GM18519 (cell line): Measurements from ENCODE around the gene DOCK1.

ENCODE experiments used
- ATAC-seq: cut with Tn5 transposase; IDR thresholded peaks from one replicate; pipeline ENCODE4 v1.9.1; 2021; ENCODE audit warnings: mild to moderate bottlenecking, moderate library complexity; ENCODE audit not compliant: unreplicated experiment, low FRiP score

The DOCK1 gene

DNA sequence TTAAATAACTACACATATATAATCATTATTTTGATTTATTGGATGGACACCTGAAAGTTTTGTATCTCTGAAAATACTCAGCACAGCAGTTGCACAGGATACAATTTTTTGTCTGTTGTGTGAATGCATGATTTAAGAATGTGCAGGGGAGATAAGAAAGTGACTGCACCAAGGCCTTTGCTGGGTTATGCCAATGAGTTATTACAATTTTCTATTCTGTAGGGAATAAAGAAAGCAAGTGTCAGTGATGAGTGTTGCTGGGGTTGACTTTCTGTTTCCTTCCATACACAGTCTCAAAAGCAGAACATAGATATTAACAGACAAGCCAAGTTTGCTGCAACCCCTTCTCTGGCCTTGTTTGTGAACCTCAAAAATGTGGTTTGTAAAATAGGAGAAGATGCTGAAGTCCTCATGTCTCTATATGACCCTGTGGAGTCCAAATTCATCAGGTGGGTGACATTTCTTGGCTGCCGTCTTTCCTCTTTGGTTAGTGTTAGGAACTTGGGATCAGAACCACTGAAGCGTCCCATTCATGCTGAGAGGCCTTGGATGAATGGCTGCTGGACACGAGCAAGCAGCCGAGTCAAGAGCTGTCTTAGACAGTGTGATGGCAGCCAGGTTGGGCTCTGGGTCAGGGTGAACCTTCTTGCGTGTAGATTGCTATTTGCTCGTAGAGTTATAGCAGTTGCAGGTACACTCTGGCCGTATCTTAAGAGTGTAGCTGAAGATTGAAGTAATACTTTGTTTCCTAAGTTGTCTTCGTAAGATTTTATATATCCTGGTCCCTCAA is 92.8 kb downstream of the DOCK1 start:
- ATAC-seq, result no peak

DNA sequence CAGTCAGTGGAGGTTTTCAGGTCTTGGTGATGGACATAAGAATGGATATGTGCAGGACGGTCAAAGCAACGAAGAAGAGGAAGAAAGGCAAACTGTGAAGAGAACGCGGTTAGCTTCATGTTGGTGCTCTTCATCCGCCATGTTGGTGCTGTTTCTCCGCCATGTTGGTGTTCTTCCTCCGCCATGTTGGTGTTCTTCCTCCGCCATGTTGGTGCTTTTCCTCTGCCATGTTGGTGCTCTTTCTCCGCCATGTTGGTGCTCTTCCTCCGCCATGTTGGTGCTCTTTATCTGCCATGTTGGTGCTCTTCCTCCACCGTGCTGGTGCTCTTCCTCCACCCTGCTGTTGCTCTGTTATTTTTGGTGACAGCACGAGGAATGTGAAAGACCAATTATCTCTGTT is 95.4 kb downstream of the DOCK1 start:
- ATAC-seq, result no peak

DNA sequence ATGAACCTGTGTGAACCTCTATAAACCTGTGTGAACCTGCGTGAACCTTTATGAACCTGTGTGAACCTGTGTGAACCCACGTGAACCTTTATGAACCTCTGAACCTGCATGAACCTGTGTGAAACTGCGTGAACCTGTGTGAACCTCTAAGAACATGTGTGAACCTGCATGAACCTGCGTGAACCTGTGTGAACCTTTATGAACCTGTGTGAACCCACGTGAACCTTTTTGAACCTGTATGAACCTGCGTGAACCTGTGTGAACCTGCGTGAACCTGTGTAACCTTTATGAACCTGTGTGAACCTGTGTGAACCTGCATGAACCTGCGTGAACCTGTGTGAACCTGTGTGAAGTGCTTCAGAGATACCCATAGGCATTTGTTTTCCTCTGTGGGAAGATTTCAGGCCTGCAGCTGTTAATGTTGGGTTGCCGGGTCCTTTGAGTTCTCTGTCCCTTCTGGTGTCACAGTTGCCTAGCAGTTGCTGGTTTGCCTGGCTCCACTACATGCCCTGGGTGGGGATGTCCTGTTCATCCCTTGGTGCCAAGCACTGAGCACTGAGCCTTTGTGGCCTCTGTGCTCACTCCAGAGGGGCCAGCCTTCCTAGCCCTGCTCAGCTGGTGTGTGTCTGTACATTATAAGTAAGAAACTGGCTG is 97.9 kb downstream of the DOCK1 start:
- ATAC-seq, result no peak

DNA sequence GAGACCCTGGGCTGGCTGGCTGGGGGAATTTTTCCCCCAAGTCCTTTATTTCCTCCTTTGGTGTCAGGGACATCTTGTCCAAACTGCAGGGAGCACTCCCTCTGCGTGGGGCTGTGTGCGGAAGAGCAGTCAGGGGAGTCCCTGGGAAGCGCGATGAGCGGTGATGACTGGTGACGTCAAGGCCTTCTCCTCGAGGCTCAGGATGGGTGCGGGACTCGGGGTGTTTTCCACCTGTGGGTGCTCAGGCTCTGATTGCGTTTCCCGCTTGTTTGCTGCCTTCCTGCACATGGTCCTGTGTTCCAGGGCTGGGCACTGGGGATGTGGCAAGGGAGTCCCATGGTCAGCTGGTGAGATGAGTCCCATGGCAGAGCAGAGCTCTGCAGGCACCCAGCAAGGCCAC is 101.2 kb downstream of the DOCK1 start:
- no peak for ATAC-seq

DNA sequence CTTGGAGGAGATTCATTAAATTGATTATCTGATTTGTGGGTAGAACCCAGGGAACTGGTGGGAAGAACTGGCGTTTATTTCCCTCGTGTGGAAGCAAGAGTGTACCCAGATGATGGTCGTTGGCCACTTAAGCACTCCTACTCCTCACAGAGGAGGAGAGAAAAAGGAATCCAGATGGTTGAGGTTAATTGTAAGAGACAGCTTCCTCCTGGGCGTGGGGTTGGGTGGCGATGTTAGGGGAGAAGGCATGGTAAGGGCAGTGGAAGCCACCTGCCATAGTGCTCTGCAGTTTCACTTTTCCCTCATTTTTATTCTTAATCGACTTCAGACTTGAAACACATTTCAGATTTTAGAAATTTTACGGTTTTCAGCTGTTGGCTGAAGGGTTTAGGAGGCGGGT is 104.1 kb downstream of the DOCK1 start:
- no peak for ATAC-seq

DNA sequence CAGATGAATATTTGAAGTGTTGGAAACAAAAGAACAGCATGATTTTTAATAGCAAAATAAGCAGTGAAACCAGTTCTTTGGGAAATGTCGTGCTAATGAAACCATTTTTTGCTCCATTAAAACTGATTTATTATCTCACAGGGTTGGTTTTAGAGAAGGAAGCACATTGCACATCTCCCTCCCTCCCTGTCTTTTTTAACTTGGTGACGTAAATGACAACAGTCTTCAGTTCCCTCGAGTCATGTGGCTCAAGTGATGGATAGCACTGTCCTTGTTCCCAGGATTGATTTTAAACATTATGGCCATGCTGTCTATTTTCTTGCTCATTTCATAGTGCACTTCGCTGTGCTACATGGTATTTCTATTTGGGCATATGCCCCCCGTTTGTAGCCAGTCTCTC is 105.9 kb downstream of the DOCK1 start:
- ATAC-seq, result no peak

DNA sequence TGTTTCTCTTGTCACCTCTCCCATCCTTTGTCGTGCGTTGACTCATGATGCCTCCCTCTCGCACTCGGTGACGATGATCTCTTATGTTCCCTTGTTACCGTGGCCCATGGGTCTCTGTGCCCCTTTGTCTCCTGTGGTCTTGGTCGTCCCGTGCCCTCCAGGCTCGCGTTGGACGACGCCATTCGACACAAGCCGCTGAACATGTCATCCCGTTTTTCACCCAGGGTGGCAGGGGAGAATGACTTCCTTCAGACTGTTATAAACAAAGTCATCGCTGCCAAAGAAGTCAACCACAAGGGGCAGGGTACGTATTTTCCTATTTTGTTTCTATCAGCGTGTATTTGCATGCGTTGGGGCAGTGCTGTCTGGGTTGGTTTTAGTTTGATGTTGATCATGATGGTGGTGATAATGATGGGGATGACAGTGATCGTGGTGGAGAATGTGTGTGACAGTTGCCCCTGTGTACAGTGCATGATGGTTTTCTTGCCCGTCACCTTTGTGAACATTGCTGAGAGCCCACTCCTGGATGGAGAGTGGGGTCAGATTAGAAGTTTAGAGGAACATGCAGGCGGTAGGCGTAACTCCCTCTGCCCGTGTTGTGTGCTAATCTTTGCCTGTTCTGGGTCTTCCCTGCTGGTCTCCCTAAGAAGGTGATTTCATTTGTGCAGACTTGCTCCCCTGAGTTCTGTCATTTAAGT is 107.0 kb downstream of the DOCK1 start:
- ATAC-seq, result no peak

DNA sequence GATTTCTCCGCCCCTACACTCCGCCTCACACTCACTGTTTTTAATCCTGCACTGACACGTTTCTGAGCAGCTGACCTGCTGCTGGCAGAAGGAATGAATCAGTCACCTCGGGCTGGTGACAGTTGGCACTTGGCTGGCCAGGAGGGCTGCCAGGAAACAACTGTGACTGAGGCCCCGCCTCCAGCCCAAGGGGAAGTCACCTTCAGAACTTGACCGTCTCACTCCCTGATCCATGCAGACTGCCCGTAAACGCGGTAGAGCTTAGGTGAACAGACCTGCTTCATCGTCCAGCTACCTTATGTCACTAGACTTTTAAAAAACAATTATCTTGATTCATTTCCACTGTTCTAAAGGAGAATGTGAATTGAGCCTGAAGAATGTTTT is 107.5 kb downstream of the DOCK1 start:
- no peak for ATAC-seq

DNA sequence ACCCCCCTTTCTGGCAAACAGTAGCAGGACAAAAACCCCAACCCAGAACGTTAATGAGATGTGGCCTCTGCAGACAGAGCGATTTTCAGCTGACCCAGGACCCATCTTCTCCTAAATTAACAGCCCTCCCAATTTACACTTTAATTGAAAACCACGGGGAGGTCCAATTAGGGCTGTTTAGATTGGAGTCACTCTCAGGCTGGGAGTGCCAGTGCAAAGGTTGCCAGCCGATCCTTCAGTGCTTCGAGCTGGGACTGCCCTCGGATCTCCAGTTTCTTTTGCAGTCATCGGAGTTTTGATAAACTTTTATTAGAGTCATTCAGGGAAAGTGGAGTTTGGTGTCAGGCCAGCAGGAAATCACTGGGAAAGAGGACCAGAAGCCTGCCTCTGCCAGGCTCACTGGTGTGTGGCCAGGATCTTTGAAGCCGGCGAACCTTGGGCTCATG is 108.0 kb downstream of the DOCK1 start:
- ATAC-seq, result no peak

DNA sequence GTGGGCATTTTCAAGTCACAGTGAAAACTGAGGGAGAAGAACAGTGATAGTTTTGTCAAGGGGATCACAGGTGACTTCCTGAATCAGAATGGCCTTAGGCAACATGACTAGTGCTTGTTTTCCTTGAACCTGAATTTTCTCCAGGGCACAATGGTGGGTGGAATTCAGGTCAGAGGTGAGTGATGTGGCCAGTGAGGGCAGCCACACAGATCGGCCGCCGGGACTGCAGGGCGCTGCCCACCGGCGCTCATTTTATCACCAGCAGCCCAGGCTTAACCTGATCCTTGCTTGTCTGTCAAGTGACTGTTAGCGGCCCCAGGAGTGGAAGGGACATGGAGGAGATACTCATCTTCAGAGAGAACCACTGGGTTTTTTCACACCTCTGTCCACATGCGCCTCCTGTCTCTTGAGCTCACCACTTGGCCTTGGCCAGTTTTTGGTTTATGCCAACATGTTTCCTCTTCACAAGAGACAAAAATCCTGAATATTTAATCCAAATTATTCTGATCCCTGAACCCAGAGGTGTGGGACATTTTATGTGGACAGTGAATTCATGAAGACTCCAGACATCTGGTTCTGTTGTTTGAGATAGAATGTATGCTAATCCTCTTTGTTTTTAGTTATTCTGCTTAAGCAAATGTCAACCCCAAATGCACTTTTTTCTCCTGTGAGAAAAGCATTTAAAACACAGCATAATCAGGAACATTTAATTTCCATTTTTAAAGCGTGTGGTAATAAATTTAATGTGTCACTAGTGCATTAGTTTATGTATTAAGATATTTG is 108.7 kb downstream of the DOCK1 start:
- ATAC-seq, result no peak

DNA sequence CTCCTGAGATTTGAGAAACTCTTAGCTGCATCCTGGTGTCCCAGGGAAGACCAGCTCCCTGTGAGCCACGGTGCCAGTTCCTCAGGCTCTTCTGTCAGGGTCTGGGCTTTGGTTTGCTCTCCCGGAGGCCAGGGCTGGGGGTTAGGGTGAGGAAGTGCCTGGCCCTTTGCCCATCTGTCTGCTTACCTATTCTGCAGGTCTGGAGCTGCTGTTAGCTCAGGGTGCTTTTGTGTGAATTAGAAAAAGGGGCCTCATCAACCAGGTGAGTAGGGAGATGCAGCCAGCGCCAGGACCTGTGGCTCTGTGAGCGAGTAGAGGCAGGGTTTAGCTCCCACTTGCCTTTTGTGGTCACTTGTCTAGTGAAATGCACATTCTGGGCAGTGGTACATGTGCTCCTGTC is 109.4 kb downstream of the DOCK1 start:
- no peak for ATAC-seq

DNA sequence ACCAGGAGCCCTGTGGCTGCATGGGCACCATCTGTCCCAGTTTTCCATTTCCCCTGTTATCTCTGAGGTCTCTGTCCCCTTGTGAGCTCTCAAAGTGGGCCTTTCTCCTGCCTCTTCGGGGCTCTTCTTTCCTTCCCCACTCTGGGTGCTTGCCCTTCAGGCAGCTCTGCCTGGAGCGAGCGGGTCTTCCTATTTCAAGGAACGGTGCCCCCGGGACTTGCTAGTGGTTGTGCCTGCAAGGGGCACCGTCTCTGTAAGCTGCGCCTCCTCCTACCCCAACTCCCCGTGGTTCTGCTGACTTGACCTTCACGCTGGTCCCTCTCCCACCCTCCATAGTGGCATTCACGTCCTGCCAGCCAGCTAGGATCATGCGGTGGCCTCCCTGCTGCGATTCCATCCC is 110.1 kb downstream of the DOCK1 start:
- ATAC-seq, result no peak

DNA sequence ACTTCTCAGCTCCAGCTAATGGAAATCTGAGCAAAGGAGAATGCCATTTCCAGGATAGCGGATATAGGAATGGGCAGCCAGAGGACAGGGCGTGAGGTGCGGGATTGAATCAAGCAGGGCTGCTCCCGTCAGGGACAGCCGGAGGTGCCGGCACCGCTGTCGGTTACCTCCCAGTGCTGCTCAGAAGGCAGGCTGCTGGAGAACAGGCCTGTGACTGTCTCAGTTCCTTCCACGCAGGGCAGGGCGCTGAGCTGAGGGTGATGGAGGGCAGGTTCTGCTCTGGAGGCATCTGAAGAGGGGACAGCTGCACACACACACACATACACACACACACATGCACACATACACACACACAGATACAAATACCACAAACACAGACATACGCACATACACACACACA is 111.1 kb downstream of the DOCK1 start:
- no peak for ATAC-seq

DNA sequence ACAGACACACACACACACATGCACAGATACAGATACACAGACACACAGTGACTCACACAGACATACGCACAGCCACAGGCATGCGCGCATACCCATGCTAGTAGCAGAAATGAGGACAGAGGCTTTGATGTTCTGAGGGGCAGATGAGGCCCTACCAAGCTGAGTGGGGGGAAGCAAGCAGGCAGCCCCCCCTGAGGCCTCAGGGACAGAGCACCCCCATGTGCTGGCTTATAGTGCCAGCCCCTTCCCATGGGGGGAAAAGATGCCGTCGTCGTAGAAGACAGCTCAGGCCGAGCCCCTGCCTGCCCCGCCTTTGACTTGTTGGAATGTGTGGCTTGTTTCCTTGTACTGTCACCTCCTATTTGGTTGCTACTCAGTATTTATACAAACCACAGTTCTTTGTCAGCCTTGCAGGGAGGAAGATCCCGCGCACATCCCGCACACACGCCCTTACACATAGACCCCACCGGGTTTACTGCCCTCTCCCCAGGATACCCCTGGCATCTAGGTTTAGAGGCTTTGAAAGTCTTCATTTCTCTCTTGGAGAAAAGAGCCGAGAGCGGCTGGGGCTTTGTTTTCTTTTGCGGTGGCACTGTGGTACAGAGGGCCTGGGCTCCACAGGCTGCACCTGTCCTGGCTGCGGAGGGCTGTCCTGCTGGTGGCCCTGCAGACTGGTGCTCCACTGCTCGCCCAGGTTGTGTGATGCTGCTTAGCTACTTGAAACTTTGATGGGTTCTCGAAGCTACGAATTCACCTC is 112.5 kb downstream of the DOCK1 start:
- ATAC-seq, result no peak

DNA sequence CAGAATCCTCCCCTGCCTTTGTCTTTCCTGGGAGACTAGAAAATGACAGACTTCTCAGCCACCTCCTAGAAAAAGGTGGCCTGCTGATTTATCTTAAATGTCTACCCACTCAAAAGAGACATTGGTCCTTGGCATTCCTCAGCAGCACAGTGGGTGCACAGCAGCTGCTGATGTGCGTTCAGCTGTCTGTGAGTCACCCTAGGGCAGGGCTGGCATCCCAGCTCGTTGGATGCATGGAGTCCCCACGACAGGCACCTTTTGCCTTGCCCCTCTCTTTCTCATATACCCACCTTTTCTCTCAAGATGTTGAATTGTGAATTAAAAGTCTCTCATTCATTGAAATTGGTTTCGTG is 113.0 kb downstream of the DOCK1 start:
- ATAC-seq, result no peak

DNA sequence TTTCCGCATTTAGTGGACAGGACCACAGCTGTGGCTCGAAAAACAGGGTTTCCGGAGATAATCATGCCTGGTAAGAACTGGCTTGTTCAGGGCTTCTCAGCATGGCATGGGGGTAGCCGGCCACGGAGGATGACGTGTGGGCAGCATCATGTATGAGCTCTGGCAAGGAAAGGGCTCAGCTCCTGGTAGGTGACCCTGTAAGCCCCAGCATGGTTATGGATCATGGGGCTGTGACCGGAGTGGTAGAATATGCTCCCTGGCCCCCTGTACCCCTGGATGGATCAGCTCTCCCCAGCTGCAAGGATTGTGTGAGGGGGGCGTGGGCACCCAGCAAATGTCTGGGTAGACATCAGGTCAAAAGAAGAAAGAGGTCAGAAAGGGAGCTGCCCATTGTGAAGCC is 113.5 kb downstream of the DOCK1 start:
- no peak for ATAC-seq

DNA sequence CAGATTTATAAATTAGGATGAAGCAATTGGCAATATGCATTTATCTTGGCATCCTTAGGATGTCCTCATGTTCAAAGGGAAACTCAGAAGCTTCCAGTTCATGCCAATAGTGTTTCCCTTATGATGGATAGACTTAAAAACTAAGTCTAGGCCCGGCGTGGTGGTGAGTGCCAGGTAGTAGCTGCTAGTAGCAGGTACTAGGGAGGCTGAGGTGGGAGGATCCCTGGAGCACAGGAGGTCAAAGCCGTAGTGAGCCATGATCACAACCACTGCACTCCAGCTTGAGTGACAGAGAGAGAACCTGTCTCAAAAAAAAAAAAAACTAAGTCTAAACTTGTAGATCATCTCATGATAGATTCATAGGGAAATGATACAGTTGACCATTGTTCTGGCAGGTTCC is 115.0 kb downstream of the DOCK1 start:
- ATAC-seq, result no peak

DNA sequence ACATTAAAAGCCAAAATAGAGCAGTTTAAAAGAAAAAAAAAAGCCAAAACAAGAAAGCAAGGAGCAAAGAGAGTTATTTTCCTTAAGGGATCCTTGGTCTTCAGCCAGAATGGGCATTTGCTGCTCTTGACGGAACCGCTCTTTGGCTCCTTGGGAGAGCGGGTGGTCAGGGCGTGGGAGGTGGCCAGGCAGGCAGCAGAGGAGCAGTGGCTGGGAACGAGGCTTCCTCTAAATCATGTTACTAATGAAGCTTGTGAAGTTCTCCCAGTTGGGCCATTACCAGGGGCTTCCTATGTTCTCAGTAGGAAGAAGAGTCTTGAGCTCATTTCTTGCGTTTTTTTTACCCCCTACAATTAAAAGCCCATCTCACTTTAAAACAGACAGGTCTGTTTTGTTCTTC is 116.6 kb downstream of the DOCK1 start:
- ATAC-seq, result no peak

DNA sequence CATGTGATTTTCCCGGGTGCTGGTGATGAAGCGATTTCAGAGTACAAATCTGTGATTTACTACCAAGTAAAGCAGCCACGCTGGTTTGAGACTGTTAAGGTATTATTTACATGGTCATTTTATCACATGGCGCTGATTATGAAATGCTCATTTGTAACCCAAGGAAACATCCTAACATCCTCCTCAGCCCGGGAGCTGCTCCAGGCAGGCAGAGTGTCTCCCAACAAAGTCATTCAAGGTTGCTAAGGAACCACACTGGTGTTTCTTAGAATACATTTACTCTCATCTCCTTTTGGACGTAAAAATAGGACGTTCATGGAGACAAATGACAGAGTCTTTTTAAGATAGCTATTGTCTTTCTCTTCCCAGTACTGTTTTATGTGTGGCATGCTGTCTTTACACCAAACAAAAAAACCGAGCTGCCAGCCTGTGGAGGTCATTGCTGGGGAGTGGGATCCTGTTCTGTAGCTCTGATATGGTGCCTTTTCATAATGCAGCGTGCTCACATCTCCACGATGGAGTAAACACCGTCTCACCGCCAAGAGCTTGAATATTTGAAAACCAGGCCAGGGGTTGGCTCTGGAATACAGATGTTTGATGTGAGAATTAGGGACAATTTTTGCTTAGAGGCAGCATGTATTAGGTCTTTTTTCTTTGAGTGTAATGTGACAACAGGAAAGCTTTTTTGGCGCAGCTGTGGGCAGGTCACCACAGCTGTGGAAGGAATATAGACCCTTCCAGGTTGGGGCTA is 119.6 kb downstream of the DOCK1 start:
- ATAC-seq, result no peak

DNA sequence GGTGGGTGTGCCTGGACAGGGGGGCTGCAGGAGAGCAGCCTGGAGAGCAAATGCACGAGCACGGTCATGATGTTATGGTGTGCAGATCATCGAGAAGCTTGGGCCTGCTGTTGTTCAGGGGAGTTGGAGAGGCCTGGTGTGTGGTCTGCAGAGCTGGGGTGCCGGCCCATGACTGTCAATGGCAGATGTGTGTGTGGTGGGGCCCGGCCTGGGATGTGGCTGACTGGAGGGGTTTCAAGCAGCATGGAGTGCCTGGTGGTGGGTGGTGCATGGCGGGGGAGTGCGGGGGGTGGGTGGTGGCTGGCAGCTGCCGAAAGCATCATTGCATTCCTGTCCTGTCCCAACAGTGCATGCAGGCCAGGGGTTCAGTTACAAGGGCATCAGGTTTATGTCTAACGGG is 122.6 kb downstream of the DOCK1 start:
- no peak for ATAC-seq
